PFSK-1 (cell line): ENCODE data around the gene TLX3.

Experiments used
- FOXP2 ChIP-seq: optimal IDR thresholded peaks from 2 replicates; pipeline ENCODE3; 2011; ENCODE audit warnings: borderline replicate concordance, control low read depth, inconsistent platforms; ENCODE audit not compliant: insufficient read depth; ENCODE audit errors: extremely low read length, extremely low read depth
- POLR2AphosphoS5 ChIP-seq: IDR thresholded peaks from 2 replicates; pipeline ENCODE4 v1.6.1; 2012; ENCODE audit warnings: low read depth, mild to moderate bottlenecking, control low read depth, low read length, moderate library complexity
- REST ChIP-seq, 2 experiments: IDR thresholded peaks; 2 replicates each; pipeline versions ENCODE4 v1.6.1 to v1.8.0; 2011 to 2012; ENCODE audit warnings: low read depth in 2 of 2, low read length in 2 of 2, control low read depth in 1 of 2, inconsistent platforms in 1 of 2, mild to moderate bottlenecking in 1 of 2, moderate library complexity in 1 of 2; ENCODE audit not compliant: insufficient read depth in 1 of 2
- SIN3A ChIP-seq: IDR thresholded peaks from 2 replicates; pipeline ENCODE4 v1.6.1; 2012; ENCODE audit warnings: mild to moderate bottlenecking, low read length, moderate library complexity, borderline replicate concordance; ENCODE audit not compliant: insufficient read depth
- TAF1 ChIP-seq: IDR thresholded peaks from 2 replicates; pipeline ENCODE4 v1.6.1; 2012; ENCODE audit warnings: low read length, control low read depth, borderline replicate concordance; ENCODE audit not compliant: insufficient read depth

The TLX3 gene

GRCh38 chr5:171314728-171315385 is 5.8 kb downstream of the TLX3 start:
- TF ChIP-seq FOXP2 (no peak), REST (IDR thresholded peaks at IDR 0.05; ENCODE audit: insufficient read depth in 1 of 2, low read depth in 2 of 2, low read length in 2 of 2) (no peak), TAF1 (no peak), SIN3A (no peak), POLR2AphosphoS5 (no peak)

GRCh38 chr5:171315386-171315891 is 6.4 kb downstream of the TLX3 start:
- no peak for TF ChIP-seq SIN3A
- no peak for TF ChIP-seq POLR2AphosphoS5
- TF ChIP-seq TAF1 = no peak
- no peak for TF ChIP-seq REST (IDR thresholded peaks at IDR 0.05; ENCODE audit: insufficient read depth in 1 of 2, low read depth in 2 of 2, low read length in 2 of 2)
- no peak for TF ChIP-seq FOXP2

- TF ChIP-seq FOXP2 (no peak), SIN3A (no peak), TAF1 (no peak), POLR2AphosphoS5 (no peak), REST (IDR thresholded peaks at IDR 0.05; ENCODE audit: insufficient read depth in 1 of 2, low read depth in 2 of 2, low read length in 2 of 2) (no peak)
Observed at GRCh38 chr5:171315925-171316257, 6.8 kb downstream of the TLX3 start.

- no peak for TF ChIP-seq FOXP2
- no peak for TF ChIP-seq POLR2AphosphoS5
- no peak for TF ChIP-seq REST (IDR thresholded peaks at IDR 0.05; ENCODE audit: insufficient read depth in 1 of 2, low read depth in 2 of 2, low read length in 2 of 2)
- no peak for TF ChIP-seq TAF1
- no peak for TF ChIP-seq SIN3A
Observed at GRCh38 chr5:171316258-171317121, 7.4 kb downstream of the TLX3 start.
